ENCODE measurements around the gene ACAP1.
A peak's percentile ranks its signal among the peaks of the same experiment; 100 is the strongest.

Gene ACAP1

DNA sequence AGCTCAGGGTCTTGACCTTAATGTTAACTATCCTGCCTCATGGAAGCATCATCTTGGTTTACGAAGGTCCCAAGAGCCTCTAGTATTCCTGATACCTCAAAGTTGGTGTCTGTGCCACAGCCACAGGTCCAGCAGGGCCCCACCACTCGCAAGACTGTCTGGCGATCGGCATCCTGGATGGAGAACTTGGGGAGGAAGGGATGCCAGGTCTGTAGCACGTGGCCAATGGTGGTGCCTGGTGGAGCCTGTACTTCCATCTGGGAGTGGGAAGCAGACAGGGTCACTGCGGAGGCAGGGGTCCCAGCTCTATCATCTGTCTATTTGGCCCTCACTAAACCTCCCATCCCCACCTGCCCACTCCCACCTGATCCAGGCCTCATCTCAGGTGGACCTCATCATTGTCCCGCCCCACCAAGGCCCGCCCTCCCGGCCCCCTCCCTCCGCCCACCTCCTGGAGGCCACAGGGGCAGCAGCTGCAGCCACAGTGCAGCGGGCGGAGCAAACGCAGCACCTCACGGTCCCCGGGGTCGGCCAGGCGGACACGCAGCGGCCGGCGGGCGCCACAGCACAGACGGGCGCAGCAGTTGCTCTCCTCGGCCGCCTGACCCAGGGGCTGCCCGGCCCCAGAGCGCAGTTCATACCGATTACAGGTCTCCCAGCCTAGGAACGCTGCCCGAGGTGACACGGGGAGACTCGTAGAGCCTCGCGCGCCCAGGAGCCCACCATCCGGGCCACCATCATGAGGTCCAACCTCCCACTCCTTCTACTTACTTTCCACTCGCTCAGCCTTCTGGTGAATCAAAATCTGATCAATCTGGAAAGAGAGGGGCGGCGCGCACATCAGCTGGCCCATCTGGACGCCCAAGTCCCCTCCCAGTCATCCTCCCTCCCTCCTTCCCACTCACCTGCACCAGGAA is 56.6 kb downstream of the ACAP1 start:
- DNase-seq: no peak

GRCh38 chr17:7393613-7394451 is 57.5 kb downstream of the ACAP1 start:
- no peak for DNase-seq

DNA sequence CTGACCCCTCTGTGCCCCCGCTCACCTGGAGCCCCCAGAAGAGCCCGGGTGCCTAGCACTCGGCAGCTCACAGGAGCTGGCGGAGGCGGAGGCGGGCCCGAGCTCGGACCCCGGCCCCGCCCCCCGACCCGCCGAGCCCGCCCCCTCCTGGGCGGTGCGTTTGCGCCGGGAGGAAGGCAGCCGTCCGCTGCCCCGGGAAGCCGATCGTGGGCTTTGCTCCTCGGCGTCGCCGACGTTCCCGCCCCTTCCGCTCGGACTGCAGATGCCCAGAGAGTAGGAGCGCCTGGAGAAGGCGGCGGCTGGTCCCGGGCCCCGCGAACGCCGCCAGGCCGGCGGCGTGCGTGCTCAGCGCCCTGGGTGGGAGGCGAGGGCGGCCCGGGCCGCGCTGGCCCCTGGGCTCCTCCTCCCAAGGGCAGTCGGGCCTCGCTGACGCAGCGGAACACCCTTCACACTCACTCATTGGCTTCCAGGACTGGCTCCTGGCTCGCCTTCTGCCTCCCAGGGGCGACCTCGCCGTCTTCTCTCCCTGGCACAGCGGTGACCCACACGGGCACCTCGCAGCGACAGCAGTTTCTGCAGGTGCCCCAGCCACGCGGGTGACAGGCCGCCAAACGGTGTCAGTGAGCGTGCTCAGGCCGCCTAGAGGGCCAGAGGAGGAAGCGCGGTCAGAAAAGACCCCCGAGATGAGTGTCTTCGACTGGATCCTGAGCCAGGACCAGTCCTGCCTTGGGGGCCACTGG is 58.3 kb downstream of the ACAP1 start, which contains the start of gene PLSCR3:
Gene PLSCR3, minus strand, starts transcription at position 74 of the 740 bp plus-strand sequence. CDS start 415 bp downstream, outside the sequence.
- DNase-seq: peak; percentile 42 to 53

- DNase-seq: no peak
These were observed 59.8 kb downstream of the ACAP1 start for GRCh38 chr17:7396147-7396546.

GRCh38 chr17:7398612-7399011 is 62.3 kb downstream of the ACAP1 start:
- no peak for DNase-seq

Measured in AML-193 (cell line).